Left forelimb (tissue), 1 donor: ENCODE measurements around the gene GPR161.

ENCODE experiments used
- DNase-seq: peaks from one replicate; pipeline ENCODE4 v3.0.0-alpha.2; 2018; ENCODE audit warnings: low spot score

The GPR161 gene

GRCh38 chr1:168035345-168035744 is 101.4 kb downstream of the GPR161 start:
- DNase-seq: no peak

DNA sequence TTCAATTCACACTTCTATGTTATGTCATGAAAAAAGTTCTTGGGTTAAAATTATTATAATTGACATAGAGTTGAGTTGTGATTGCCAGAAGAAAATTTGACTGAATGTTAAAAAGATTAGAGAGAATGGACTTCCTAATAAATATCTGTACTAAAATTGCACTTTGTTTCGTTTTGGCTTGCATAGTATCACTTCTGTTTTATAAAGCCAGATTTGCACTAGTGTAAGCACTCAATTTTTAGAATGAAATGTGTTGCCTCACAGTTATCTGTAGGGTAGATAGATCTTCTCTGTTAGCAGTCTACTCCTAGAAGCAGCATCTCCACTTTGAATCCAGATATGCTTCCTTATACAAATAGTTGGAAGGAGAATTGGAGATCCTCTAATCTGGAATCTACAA is 104.7 kb downstream of the GPR161 start:
- no peak for DNase-seq

DNA sequence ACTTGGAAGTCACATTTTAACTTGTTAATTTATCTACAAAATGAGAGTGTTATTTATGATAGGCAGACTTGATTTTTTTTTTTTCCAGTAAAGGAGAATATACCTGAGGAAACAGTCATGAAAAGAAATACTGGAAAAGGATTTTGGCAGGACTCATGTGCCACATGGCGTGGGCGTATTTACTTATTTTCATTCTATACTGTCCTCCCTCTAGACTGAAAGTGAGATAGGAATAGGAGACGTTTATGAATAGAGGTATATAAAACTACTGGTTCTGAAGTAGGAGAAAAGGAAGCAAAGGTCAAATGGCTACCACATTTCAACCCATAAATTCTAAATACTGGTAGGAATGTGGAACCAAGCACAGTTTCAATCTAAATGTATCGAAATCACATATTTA is 105.1 kb downstream of the GPR161 start:
- DNase-seq: no peak

DNA sequence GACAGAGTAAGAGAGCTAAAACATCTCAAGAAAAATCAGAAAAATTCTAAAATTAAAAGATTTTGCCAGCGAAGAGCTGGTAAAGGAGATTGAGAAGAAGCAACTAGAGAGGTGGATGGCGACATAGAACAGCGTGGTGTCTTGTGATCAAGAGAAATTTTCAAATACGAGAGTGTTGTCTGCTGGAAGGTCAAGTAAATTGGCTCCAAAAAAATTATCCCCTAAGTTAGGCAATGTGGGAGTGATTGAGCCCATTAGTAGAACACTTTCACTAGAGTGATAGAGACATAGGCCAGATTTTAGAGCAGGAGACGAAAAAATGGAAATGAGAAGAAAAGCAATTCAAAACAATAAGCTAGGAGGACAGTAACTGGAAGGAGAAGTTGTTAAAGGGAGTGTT is 105.5 kb downstream of the GPR161 start:
- no peak for DNase-seq
